ENCODE measurements around the gene IGFBP7.

The IGFBP7 gene

GRCh38 chr4:57044279-57044678 lies 65.9 kb downstream of the IGFBP7 start:
- Histone ChIP-seq H3K79me2 (ENCODE audit: control insufficient read depth, low read length) (no peaks in the 10 kb centered on the region), H4K20me1 (ENCODE audit: control insufficient read depth, insufficient read depth, low read depth, low read length) (no peaks in the 10 kb centered on the region), H3K27ac (ENCODE audit: low read depth, low read length) (no peak overlapping the region), H3K4me2 (ENCODE audit: low read length) (no peak overlapping the region), H3K9me2 (replicated peaks; ENCODE audit: control insufficient read depth, low read length) (no peaks in the 10 kb centered on the region), H3K9me3 (ENCODE audit: control insufficient read depth, insufficient read depth, low read length) (no peaks in the 10 kb centered on the region), H3K4me1 (ENCODE audit: control insufficient read depth, low read length) (no peaks in the 10 kb centered on the region), H3F3A (ENCODE audit: control insufficient read depth, insufficient read depth) (no peaks in the 10 kb centered on the region), H3K36me3 (ENCODE audit: control insufficient read depth, low read length) (no peaks in the 10 kb centered on the region), H3K27me3 (ENCODE audit: control insufficient read depth, low read length) (peaks cover 4% of the 10 kb centered on the region; the same call in 1 of the 2 replicates), H3K4me3 (ENCODE audit: low read length) (no peak overlapping the region)
- no peak for TF ChIP-seq CTCF (IDR thresholded peaks at IDR 0.05; ENCODE audit: low read depth, low read length, poor library complexity, severe bottlenecking)
- no peak for TF ChIP-seq EZH2phosphoT487 (IDR thresholded peaks at IDR 0.05; ENCODE audit: borderline replicate concordance, low read length)

- no peaks in the 10 kb centered on the region for H3K36me3 ChIP-seq (ENCODE audit: control insufficient read depth, low read length)
- no peaks in the 10 kb centered on the region for H3F3A ChIP-seq (ENCODE audit: control insufficient read depth, insufficient read depth)
- no peaks in the 10 kb centered on the region for H3K9me2 ChIP-seq (replicated peaks; ENCODE audit: control insufficient read depth, low read length)
- peaks cover 4% of the 10 kb centered on the region; the same call in 1 of the 2 replicates for H3K27me3 ChIP-seq (ENCODE audit: control insufficient read depth, low read length)
- H3K79me2 ChIP-seq (ENCODE audit: control insufficient read depth, low read length) = no peaks in the 10 kb centered on the region
- no peaks in the 10 kb centered on the region for H3K9me3 ChIP-seq (ENCODE audit: control insufficient read depth, insufficient read depth, low read length)
- no peak for TF ChIP-seq CTCF (IDR thresholded peaks at IDR 0.05; ENCODE audit: low read depth, low read length, poor library complexity, severe bottlenecking)
- no peak for TF ChIP-seq EZH2phosphoT487 (IDR thresholded peaks at IDR 0.05; ENCODE audit: borderline replicate concordance, low read length)
- H3K27ac ChIP-seq (ENCODE audit: low read depth, low read length) = no peak overlapping the region
- no peaks in the 10 kb centered on the region for H3K4me1 ChIP-seq (ENCODE audit: control insufficient read depth, low read length)
- H3K4me2 ChIP-seq (ENCODE audit: low read length) = no peak overlapping the region
- no peak overlapping the region for H3K4me3 ChIP-seq (ENCODE audit: low read length)
- H4K20me1 ChIP-seq (ENCODE audit: control insufficient read depth, insufficient read depth, low read depth, low read length) = no peaks in the 10 kb centered on the region
Observed at GRCh38 chr4:57043347-57044251, 66.6 kb downstream of the IGFBP7 start.

GRCh38 chr4:57042711-57043169 lies 67.4 kb downstream of the IGFBP7 start:
- Histone ChIP-seq H3K4me3 (ENCODE audit: low read length) (no peak overlapping the region), H3K9me3 (ENCODE audit: control insufficient read depth, insufficient read depth, low read length) (no peaks in the 10 kb centered on the region), H3K36me3 (ENCODE audit: control insufficient read depth, low read length) (no peaks in the 10 kb centered on the region), H4K20me1 (ENCODE audit: control insufficient read depth, insufficient read depth, low read depth, low read length) (no peaks in the 10 kb centered on the region), H3K9me2 (replicated peaks; ENCODE audit: control insufficient read depth, low read length) (no peaks in the 10 kb centered on the region), H3K27me3 (ENCODE audit: control insufficient read depth, low read length) (peaks cover 4% of the 10 kb centered on the region; the same call in 1 of the 2 replicates), H3K4me2 (ENCODE audit: low read length) (no peak overlapping the region), H3F3A (ENCODE audit: control insufficient read depth, insufficient read depth) (no peaks in the 10 kb centered on the region), H3K4me1 (ENCODE audit: control insufficient read depth, low read length) (no peaks in the 10 kb centered on the region), H3K79me2 (ENCODE audit: control insufficient read depth, low read length) (no peaks in the 10 kb centered on the region), H3K27ac (ENCODE audit: low read depth, low read length) (no peak overlapping the region)
- TF ChIP-seq EZH2phosphoT487 (IDR thresholded peaks at IDR 0.05; ENCODE audit: borderline replicate concordance, low read length) (no peak), CTCF (IDR thresholded peaks at IDR 0.05; ENCODE audit: low read depth, low read length, poor library complexity, severe bottlenecking) (no peak)

All from DOHH2 (cell line).